K562 (cell line): ENCODE data around the gene HS2ST1. TPM values are rescaled to one million over a fixed set of nuclear protein-coding genes. Genes with fewer than 3 reads are reported as not detected.

ENCODE experiments used
- CHAMP1 ChIP-seq: fragments of 450-650 bp; IDR thresholded peaks from 2 replicates; pipeline ENCODE4 v1.6.1; 2016; ENCODE audit warnings: mild to moderate bottlenecking
- DEAF1 ChIP-seq: fragments of 450-650 bp; formaldehyde crosslinking; IDR thresholded peaks from 2 replicates; pipeline ENCODE4 v1.4.0; 2020; ENCODE audit warnings: mild to moderate bottlenecking, moderate library complexity
- MNT ChIP-seq, 2 experiments: fragments of 450-650 bp; conservative IDR thresholded peaks; 2 replicates each; pipeline ENCODE4 v1.6.1; 2017; ENCODE audit warnings: mild to moderate bottlenecking in 2 of 2, moderate library complexity in 2 of 2
- U2AF1 ChIP-seq: fragments of 200-400 bp; formaldehyde crosslinking; optimal IDR thresholded peaks from 2 replicates; pipeline ENCODE3; 2017; ENCODE audit warnings: mild to moderate bottlenecking, low read depth, low read length, moderate library complexity
- polyA plus RNA-seq, 8 experiments: library from polyadenylated mRNA; depleted of rRNA in 4 of 8; stranded (reverse) in 5 of 8; unstranded in 3 of 8; fragments of >200 nt; fragmentation: Nextera tagmentation in 2 of 8; fragmentation: Illumina TruSeq in 1 of 8; extraction: Ambion mirVana in 2 of 8; extraction: Trizol in 1 of 8; gene quantifications; 2 replicates each; pipeline versions ENCODE4 v1.2.1 to v1.2.3, GENCODE V29; 2011 to 2014; ENCODE audit warnings: inconsistent platforms in 1 of 8, missing spikeins in 1 of 8
- total RNA-seq, 7 experiments: library from RNA; depleted of rRNA in 6 of 7; stranded (reverse); fragments of >200 nt in 6 of 7; fragmentation: Illumina TruSeq in 2 of 7; extraction: Trizol in 2 of 7; gene quantifications; 2 replicates each; pipeline versions ENCODE4 v1.2.1 to v1.2.3, GENCODE V29; 2011 to 2021; ENCODE audit warnings: low replicate concordance in 1 of 7

Gene HS2ST1
- total and polyA plus RNA-seq, 9 of the 15 experiments (the other 6 are each of a cell fraction or from before 2014, with no cell fraction given) = 7.7 to 43.3 (median 25.8) TPM

- TF ChIP-seq MNT (conservative IDR thresholded peaks at IDR 0.05) (no peak), CHAMP1 (0 out of 2 replicates have a peak, but pooled peaks have one; percentile 12), DEAF1 (CRISPR knock-in tag) (no peak), U2AF1 (no peak)
Observed at GRCh38 chr1:86940599-86940998, 26.2 kb downstream of the HS2ST1 start (continued).
